ENCODE measurements around the gene NOS1AP.

Gene NOS1AP

GRCh38 chr1:162145280-162145965 is 75.9 kb downstream of the NOS1AP start:
- TF ChIP-seq CTCF (conservative IDR thresholded peaks at IDR 0.05; ENCODE audit: low read depth, low read length): no peak
- peak; percentile 50 for DNase-seq (ENCODE audit: low read depth)
- H3K4me3 ChIP-seq (ENCODE audit: low read depth, low read length): no peak overlapping the region

GRCh38 chr1:162145966-162146696 is 76.6 kb downstream of the NOS1AP start:
- no peak overlapping the region for H3K4me3 ChIP-seq (ENCODE audit: low read depth, low read length)
- no peak for TF ChIP-seq CTCF (conservative IDR thresholded peaks at IDR 0.05; ENCODE audit: low read depth, low read length)
- DNase-seq (ENCODE audit: low read depth): no peak

- peak; percentile 46 for DNase-seq (ENCODE audit: low read depth)
- no peak for TF ChIP-seq CTCF (conservative IDR thresholded peaks at IDR 0.05; ENCODE audit: low read depth, low read length)
These were observed 78.3 kb downstream of the NOS1AP start for GRCh38 chr1:162147760-162148159.

GRCh38 chr1:162150112-162150511 is 80.6 kb downstream of the NOS1AP start:
- no peak for DNase-seq (ENCODE audit: low read depth)
- no peak overlapping the region for H3K4me3 ChIP-seq (ENCODE audit: low read depth, low read length)
- TF ChIP-seq CTCF (conservative IDR thresholded peaks at IDR 0.05; ENCODE audit: low read depth, low read length): no peak

More at GRCh38 chr1:162147760-162148159, 78.3 kb downstream of the NOS1AP start:
- no peak overlapping the region for H3K4me3 ChIP-seq (ENCODE audit: low read depth, low read length)

- peak; percentile 100 for DNase-seq (ENCODE audit: low read depth)
- H3K4me3 ChIP-seq (ENCODE audit: low read depth, low read length): no peak overlapping the region
- no peak for TF ChIP-seq CTCF (conservative IDR thresholded peaks at IDR 0.05; ENCODE audit: low read depth, low read length)
These were observed 82.7 kb downstream of the NOS1AP start for GRCh38 chr1:162151900-162152829.

- TF ChIP-seq CTCF (conservative IDR thresholded peaks at IDR 0.05; ENCODE audit: low read depth, low read length): no peak
- no peak overlapping the region for H3K4me3 ChIP-seq (ENCODE audit: low read depth, low read length)
- no peak for DNase-seq (ENCODE audit: low read depth)
These were observed 83.9 kb downstream of the NOS1AP start for GRCh38 chr1:162153374-162153773.

Measured in choroid plexus epithelial cell (primary cell).